ENCODE measurements around the gene PTK7.
"Not testable (repeated sequence)": the region's sequence is repeated elsewhere in the genome, so short reads cannot be mapped to it uniquely, and the experiment has no call there.

DNA sequence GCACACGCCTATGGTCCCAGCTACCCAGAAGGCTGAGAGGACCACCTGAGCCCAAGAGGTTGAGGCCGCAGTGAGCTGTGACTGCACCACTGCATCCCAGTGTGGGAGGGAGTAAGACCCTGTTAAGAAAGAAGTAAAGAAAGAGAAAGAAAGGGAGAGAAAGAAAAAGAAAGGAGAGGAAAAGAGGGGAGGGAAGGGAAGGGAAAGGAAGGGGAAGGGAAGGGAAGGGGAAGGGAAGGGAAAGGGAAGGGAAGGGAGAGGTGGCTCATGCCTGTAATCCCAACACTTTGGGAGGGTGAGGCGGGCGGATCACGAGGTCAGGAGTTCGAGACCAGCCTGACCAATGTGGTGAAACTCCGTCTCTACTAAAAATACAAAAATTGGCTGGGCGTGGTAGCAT, 34.6 kb upstream of the PTK7 start:
- not testable (repeated sequence) for TF ChIP-seq CTCF, POLR2A (IDR thresholded peaks at IDR 0.05)
